ENCODE results near the gene NTSR2. TPM values are rescaled to one million over a fixed set of nuclear protein-coding genes. Genes with fewer than 3 reads are reported as not detected.

NTSR2 gene
- total and polyA plus RNA-seq, 10 of the 15 experiments (the other 5 are each of a cell fraction or from before 2014, with no cell fraction given): not detected

DNA sequence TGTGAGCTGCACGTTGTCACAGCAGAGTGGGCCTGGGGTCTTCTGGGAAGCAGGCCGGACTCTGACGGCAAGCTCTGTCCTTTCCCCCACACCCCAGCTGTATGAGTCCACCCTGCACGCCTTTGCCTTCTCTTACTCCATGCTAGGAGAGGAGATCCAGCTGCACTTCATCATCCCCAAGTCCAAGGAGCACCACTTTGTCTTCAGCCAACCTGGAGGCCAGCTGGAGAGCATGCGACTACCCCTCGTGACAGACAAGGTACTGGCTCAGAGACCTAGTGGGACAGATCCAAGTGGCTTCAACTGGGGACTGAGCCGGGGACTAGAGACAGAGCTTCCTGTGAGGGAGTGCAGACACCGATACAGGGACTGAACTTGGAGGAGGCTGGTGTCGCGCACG is 40.1 kb downstream of the NTSR2 start:
- Histone ChIP-seq H3K9me3 (replicated peaks; ENCODE audit: control insufficient read depth, insufficient read depth, low read length) (no peaks in the 10 kb centered on the region; the same call in 2 of the 3 replicates), H3K79me2 (ENCODE audit: control insufficient read depth, insufficient read depth, low read length) (no peaks in the 10 kb centered on the region), H3K4me2 (ENCODE audit: control insufficient read depth, insufficient read depth) (no peak overlapping the region), H3K9ac (ENCODE audit: control insufficient read depth, insufficient read depth, low read length) (no peak overlapping the region), H3K27ac (ENCODE audit: control insufficient read depth, insufficient read depth) (no peak overlapping the region), H3K36me3 (ENCODE audit: control insufficient read depth in 2 of 2, insufficient read depth in 2 of 2, low read length in 1 of 2) (no peaks in the 10 kb centered on the region), H4K20me1 (ENCODE audit: control insufficient read depth, insufficient read depth) (no peaks in the 10 kb centered on the region), H3K27me3 (replicated peaks in 1 of 2; ENCODE audit: control insufficient read depth in 2 of 2, insufficient read depth in 2 of 2, low read length in 1 of 2) (no peaks in the 10 kb centered on the region; a peak in 2 of 4 replicates), H2AFZ (ENCODE audit: control insufficient read depth, low read depth, low read length) (no peak overlapping the region), H3K4me3 (no peak overlapping the region), H3K4me1 (ENCODE audit: control insufficient read depth, insufficient read depth, low read length) (no peaks in the 10 kb centered on the region)
- no peak for ATAC-seq
- FAIRE-seq: no peak
- no TSS peak for BruUV-seq (replicated peaks)
- ChIA-PET CTCF (no interaction called here), RAD21 (ENCODE audit: unreplicated experiment) (no interaction called here), POLR2A (no interaction called here), SMC1A (ENCODE audit: uncharacterized antibody, unreplicated experiment) (no interaction called here)
- intact Hi-C loops (cut with micrococcal nuclease; ENCODE audit: unreplicated experiment): no loop called here
- no peak for TF ChIP-seq TBL1XR1 (IDR thresholded peaks at IDR 0.05; ENCODE audit: low read depth, low read length)
- no peak for TF ChIP-seq RB1 (IDR thresholded peaks at IDR 0.05; ENCODE audit: borderline replicate concordance)
- no peak for TF ChIP-seq CBX3 (IDR thresholded peaks at IDR 0.05; ENCODE audit: borderline replicate concordance, low read depth)
- no peak for TF ChIP-seq NFXL1 (IDR thresholded peaks at IDR 0.05; ENCODE audit: borderline replicate concordance)
- in situ Hi-C loops (cut with MboI): no loop called here
- 50% methylated on average over 11 of the region's 11 CpGs for WGBS (ENCODE audit: insufficient coverage, insufficient replicate concordance, low lambda C conversion rate, missing lambda C conversion rate)
- DNase-seq (ENCODE audit: low read depth, low spot score): no peak

DNA sequence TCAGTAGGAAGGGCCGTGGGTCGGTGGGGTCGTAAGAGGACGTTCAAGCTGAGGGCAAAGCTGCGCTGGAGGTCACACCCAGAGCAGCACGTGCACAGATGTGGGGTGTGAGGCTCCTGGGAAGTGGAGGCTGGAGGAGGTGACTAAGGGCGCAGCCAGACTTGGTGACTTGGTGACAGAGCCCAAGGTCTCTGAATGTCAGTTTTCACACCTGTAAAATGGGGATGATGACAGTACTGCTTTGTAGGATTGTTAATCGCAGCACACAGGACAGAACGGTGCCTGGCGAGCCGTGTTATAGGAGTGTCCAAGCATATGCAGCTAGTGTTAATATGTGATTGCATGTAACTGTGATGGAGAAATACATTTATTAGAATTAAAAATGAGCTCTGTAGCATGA is 40.8 kb downstream of the NTSR2 start:
- Histone ChIP-seq H3K27ac (ENCODE audit: control insufficient read depth, insufficient read depth) (no peak overlapping the region), H3K4me1 (ENCODE audit: control insufficient read depth, insufficient read depth, low read length) (no peaks in the 10 kb centered on the region), H3K4me2 (ENCODE audit: control insufficient read depth, insufficient read depth) (no peak overlapping the region), H3K9ac (ENCODE audit: control insufficient read depth, insufficient read depth, low read length) (no peak overlapping the region), H3K36me3 (ENCODE audit: control insufficient read depth in 2 of 2, insufficient read depth in 2 of 2, low read length in 1 of 2) (no peaks in the 10 kb centered on the region), H3K27me3 (replicated peaks in 1 of 2; ENCODE audit: control insufficient read depth in 2 of 2, insufficient read depth in 2 of 2, low read length in 1 of 2) (no peaks in the 10 kb centered on the region; a peak in 2 of 4 replicates), H3K79me2 (ENCODE audit: control insufficient read depth, insufficient read depth, low read length) (no peaks in the 10 kb centered on the region), H2AFZ (ENCODE audit: control insufficient read depth, low read depth, low read length) (no peak overlapping the region), H3K4me3 (no peak overlapping the region), H4K20me1 (ENCODE audit: control insufficient read depth, insufficient read depth) (no peaks in the 10 kb centered on the region), H3K9me3 (replicated peaks; ENCODE audit: control insufficient read depth, insufficient read depth, low read length) (no peaks in the 10 kb centered on the region; the same call in 2 of the 3 replicates)
- FAIRE-seq (no peak), DNase-seq (ENCODE audit: low read depth, low spot score) (no peak), ATAC-seq (no peak)
- CTCF ChIA-PET: no interaction called here
- in situ Hi-C loops (cut with MboI) (no loop called here), intact Hi-C loops (cut with micrococcal nuclease; ENCODE audit: unreplicated experiment) (no loop called here)
- RAD21 ChIA-PET (ENCODE audit: unreplicated experiment): no interaction called here
- no TSS peak for BruUV-seq (replicated peaks)
- 35% methylated on average over 11 of the region's 11 CpGs for WGBS (ENCODE audit: insufficient coverage, insufficient replicate concordance, low lambda C conversion rate, missing lambda C conversion rate)
- POLR2A ChIA-PET: no interaction called here
- SMC1A ChIA-PET (ENCODE audit: uncharacterized antibody, unreplicated experiment): no interaction called here
- TF ChIP-seq, protein P1, sequence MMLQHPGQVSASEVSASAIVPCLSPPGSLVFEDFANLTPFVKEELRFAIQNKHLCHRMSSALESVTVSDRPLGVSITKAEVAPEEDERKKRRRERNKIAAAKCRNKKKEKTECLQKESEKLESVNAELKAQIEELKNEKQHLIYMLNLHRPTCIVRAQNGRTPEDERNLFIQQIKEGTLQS (IDR thresholded peaks at IDR 0.05; ENCODE audit: borderline replicate concordance, extremely low read depth, low read depth, low read length): no peak
- no peak for TF ChIP-seq HDAC6 (IDR thresholded peaks at IDR 0.05; ENCODE audit: unreplicated experiment)
- no peak for TF ChIP-seq RFX5 (IDR thresholded peaks at IDR 0.05; ENCODE audit: low read depth, low read length)
- TF ChIP-seq NFYB (IDR thresholded peaks at IDR 0.05; ENCODE audit: insufficient read depth, low read depth, low read length): no peak
- TF ChIP-seq, protein P2, sequence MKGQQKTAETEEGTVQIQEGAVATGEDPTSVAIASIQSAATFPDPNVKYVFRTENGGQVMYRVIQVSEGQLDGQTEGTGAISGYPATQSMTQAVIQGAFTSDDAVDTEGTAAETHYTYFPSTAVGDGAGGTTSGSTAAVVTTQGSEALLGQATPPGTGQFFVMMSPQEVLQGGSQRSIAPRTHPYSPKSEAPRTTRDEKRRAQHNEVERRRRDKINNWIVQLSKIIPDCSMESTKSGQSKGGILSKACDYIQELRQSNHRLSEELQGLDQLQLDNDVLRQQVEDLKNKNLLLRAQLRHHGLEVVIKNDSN (IDR thresholded peaks at IDR 0.05; ENCODE audit: borderline replicate concordance, extremely low read length, insufficient read depth, low read depth, low read length): no peak
- no peak for TF ChIP-seq RAD51 (IDR thresholded peaks at IDR 0.05)
- no peak for TF ChIP-seq CHD1 (IDR thresholded peaks at IDR 0.05; ENCODE audit: low read depth, low read length)
- no peak for TF ChIP-seq CHD4 (IDR thresholded peaks at IDR 0.05)
- TF ChIP-seq, protein P3, sequence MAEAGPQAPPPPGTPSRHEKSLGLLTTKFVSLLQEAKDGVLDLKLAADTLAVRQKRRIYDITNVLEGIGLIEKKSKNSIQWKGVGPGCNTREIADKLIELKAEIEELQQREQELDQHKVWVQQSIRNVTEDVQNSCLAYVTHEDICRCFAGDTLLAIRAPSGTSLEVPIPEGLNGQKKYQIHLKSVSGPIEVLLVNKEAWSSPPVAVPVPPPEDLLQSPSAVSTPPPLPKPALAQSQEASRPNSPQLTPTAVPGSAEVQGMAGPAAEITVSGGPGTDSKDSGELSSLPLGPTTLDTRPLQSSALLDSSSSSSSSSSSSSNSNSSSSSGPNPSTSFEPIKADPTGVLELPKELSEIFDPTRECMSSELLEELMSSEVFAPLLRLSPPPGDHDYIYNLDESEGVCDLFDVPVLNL (IDR thresholded peaks at IDR 0.05; ENCODE audit: low read depth, low read length): no peak
